ENCODE results near the gene MYO5B. TPM values are rescaled to one million over a fixed set of nuclear protein-coding genes. Genes with fewer than 3 reads are reported as not detected.

The MYO5B gene
- polyA plus RNA-seq, 1 of the 3 experiments (the other 2 are of a cell fraction): 1.3 TPM

GRCh38 chr18:49997558-49997957, 197.4 kb downstream of the MYO5B start:
- Histone ChIP-seq H3K27me3 (ENCODE audit: insufficient read depth) (no peaks in the 10 kb centered on the region), H3K27ac (ENCODE audit: low read depth in 2 of 2, low read length in 1 of 2) (no peak overlapping the region), H3K36me3 (replicated peaks in 1 of 2; ENCODE audit: control insufficient read depth in 1 of 2, insufficient read depth in 2 of 2, low read length in 1 of 2) (no peaks in the 10 kb centered on the region), H3K79me2 (ENCODE audit: insufficient read depth) (no peaks in the 10 kb centered on the region), H2AFZ (ENCODE audit: low read depth) (no peak overlapping the region), H3K9ac (no peak overlapping the region), H3K4me1 (ENCODE audit: control insufficient read depth in 1 of 2, insufficient read depth in 2 of 2, low read depth in 1 of 2, low read length in 1 of 2) (no peaks in the 10 kb centered on the region), H3F3A (replicated peaks; ENCODE audit: insufficient read depth) (no peaks in the 10 kb centered on the region), H3K4me3 (ENCODE audit: low read depth in 2 of 2, low read length in 1 of 2) (no peak overlapping the region), H3K9me2 (no peaks in the 10 kb centered on the region), H3K4me2 (no peak overlapping the region), H3K9me3 (no peaks in the 10 kb centered on the region), H4K20me1 (ENCODE audit: insufficient read depth) (no peaks in the 10 kb centered on the region)
- WGBS (ENCODE audit: low lambda C conversion rate): 69% methylated on average over 5 of the region's 6 CpGs
- no peak for DNase-seq
- CTCF ChIA-PET: interaction anchor here (1.5 to 1.7 kb wide), 2 partner anchors 9 to 13 kb away, joined by 3 to 5 read pairs; no protein-coding TSS in a partner anchor
- POLR2A ChIA-PET: no interaction called here
- no peak for TF ChIP-seq ZBTB33 (IDR thresholded peaks at IDR 0.05; ENCODE audit: borderline replicate concordance, low read depth)
- TF ChIP-seq TAF1 (IDR thresholded peaks at IDR 0.05; ENCODE audit: borderline replicate concordance, low read depth, low read length): no peak
- TF ChIP-seq IRF3 (IDR thresholded peaks at IDR 0.05; ENCODE audit: low read depth, low read length): no peak

- no peak for DNase-seq
- ChIA-PET CTCF (no interaction called here), POLR2A (no interaction called here)
- H4K20me1 ChIP-seq (ENCODE audit: insufficient read depth): no peaks in the 10 kb centered on the region
- H3K27ac ChIP-seq (ENCODE audit: low read depth in 2 of 2, low read length in 1 of 2): no peak overlapping the region
- no peaks in the 10 kb centered on the region for H3K4me1 ChIP-seq (ENCODE audit: control insufficient read depth in 1 of 2, insufficient read depth in 2 of 2, low read depth in 1 of 2, low read length in 1 of 2)
- H3K9me3 ChIP-seq: no peaks in the 10 kb centered on the region
- no peak overlapping the region for H3K9ac ChIP-seq
- no peak for TF ChIP-seq FOXJ3 (CRISPR knock-in tag; IDR thresholded peaks at IDR 0.05)
- no peak for TF ChIP-seq SIN3A (IDR thresholded peaks at IDR 0.05; ENCODE audit: borderline replicate concordance, low read depth, low read length)
- TF ChIP-seq NFIC (IDR thresholded peaks at IDR 0.05; ENCODE audit: borderline replicate concordance): no peak
- no peak for TF ChIP-seq MEF2A (IDR thresholded peaks at IDR 0.05; ENCODE audit: borderline replicate concordance, low read depth)
- no peak for TF ChIP-seq FOSL2 (IDR thresholded peaks at IDR 0.05; ENCODE audit: borderline replicate concordance, low read depth)
- TF ChIP-seq USF2 (IDR thresholded peaks at IDR 0.05; ENCODE audit: borderline replicate concordance, low read depth, low read length): no peak
- no peak for TF ChIP-seq CTCF (IDR thresholded peaks at IDR 0.05)
- no peak for TF ChIP-seq RAD21 (IDR thresholded peaks at IDR 0.05; ENCODE audit: low read length)
- no peak for TF ChIP-seq RCOR1 (IDR thresholded peaks at IDR 0.05; ENCODE audit: low read length)
- TF ChIP-seq ELF1 (IDR thresholded peaks at IDR 0.05): no peak
- no peak for TF ChIP-seq NRF1 (IDR thresholded peaks at IDR 0.05; ENCODE audit: low read depth, low read length)
- TF ChIP-seq FOXM1 (IDR thresholded peaks at IDR 0.05; ENCODE audit: low read depth): no peak
- no peaks in the 10 kb centered on the region for H3K9me2 ChIP-seq
- WGBS (ENCODE audit: low lambda C conversion rate): 57% methylated on average over 3 of the region's 4 CpGs
- H3K79me2 ChIP-seq (ENCODE audit: insufficient read depth): no peaks in the 10 kb centered on the region
- H3F3A ChIP-seq (replicated peaks; ENCODE audit: insufficient read depth): no peaks in the 10 kb centered on the region
- no peaks in the 10 kb centered on the region for H3K36me3 ChIP-seq (replicated peaks in 1 of 2; ENCODE audit: control insufficient read depth in 1 of 2, insufficient read depth in 2 of 2, low read length in 1 of 2)
- H2AFZ ChIP-seq (ENCODE audit: low read depth): no peak overlapping the region
- H3K27me3 ChIP-seq (ENCODE audit: insufficient read depth): no peaks in the 10 kb centered on the region; the same call in 1 of the 2 replicates
- H3K4me2 ChIP-seq: no peak overlapping the region
- no peak overlapping the region for H3K4me3 ChIP-seq (ENCODE audit: low read depth in 2 of 2, low read length in 1 of 2)
Observed at GRCh38 chr18:49994410-49994809, 200.5 kb downstream of the MYO5B start.

All from SK-N-SH (cell line).